ENCODE results near the gene RAD51.
"Not testable (repeated sequence)": the region's sequence is repeated elsewhere in the genome, so short reads cannot be mapped to it uniquely, and the experiment has no call there.

The RAD51 gene

DNA sequence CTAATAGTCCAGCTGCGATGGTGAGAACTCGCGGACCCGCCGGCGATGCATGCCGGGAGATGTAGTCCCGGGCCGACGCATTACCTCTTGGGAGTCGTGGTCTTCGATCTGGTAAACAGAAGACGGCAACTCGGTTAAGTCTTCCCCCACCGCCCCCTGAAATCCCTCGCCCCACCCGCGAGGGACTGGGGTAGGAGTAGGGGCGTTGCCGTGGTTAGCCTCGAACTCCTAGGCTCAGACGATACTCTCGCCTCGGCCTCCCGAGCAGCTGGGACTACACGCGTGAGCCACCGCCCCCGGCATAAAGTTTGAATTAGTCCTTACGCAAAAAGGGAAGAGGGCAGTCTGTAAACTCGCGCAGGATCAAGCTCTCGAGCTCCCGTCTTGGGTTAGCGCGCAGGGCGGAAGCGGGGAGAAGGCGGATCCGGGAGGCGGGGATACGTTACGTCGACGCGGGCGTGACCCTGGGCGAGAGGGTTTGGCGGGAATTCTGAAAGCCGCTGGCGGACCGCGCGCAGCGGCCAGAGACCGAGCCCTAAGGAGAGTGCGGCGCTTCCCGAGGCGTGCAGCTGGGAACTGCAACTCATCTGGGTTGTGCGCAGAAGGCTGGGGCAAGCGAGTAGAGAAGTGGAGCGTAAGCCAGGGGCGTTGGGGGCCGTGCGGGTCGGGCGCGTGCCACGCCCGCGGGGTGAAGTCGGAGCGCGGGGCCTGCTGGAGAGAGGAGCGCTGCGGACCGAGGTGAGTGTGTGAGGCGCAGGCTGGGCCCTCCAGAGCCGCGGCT is at the start of gene RAD51:
Gene RAD51 (plus strand): TSS at position 487 of the 781 bp plus-strand sequence. CDS start 3,585 bp downstream, outside the sequence.
- DNase-seq: peak in 54 of 56 donors; percentile 51 to 92 (median 83)

DNA sequence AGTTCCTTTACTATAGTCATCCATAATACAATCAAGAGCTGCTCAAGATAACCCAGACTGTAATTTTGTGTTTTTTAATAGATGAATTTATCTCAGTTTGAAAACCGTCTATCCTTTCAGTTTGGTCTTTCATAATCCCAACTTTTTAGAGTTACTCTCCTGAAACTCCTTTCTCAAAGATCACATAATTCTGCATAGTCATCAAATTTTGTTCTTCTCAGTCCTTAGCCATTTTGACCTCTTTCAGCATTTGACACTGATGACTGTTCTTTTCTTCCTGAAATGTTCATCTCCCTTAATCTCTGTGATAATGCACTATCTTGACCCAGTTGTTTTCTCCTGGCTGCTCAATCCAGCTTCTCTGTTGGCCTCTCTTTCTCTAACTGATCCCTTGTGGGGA is 47.5 kb upstream of the RAD51 start:
- DNase-seq: no peak

DNA sequence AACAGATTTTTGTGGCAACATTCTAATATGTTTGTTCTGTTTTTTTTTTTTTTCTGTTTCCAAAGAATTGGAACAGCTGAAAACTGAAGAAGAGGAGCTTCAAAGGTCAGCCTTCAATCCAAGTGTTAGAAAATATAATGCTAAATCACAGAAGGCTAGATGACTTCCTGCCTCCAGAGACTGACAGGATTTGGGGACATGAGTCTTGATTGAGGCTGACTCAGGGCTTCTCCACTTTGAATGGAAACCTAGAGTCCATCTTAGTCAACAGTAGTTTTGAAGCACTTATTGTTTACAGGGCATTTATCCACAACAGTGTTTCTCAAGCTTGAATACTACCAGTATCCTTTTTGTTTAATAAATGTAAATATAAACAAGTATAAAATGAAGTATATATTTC is 44.5 kb upstream of the RAD51 start:
- no peak for DNase-seq

DNA sequence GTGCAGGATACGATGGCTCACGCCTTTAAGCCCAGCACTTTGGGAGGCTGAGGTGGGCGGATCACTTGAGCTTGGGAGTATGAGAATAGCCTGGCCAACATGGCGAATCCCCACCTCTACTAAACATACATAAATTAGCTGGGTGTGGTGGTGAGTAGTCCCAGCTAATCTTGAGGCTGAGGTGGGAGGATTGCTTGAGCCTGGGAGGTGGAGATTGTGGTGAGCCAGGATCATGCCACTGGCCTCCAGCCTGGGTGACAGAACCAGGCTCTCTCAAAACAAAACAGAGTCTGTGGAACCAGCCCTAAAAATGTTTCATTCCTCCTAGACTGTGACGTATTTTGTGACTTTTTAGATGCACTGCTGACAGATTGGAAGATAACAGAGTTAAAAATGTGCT is 34.3 kb upstream of the RAD51 start:
- no peak for DNase-seq

DNA sequence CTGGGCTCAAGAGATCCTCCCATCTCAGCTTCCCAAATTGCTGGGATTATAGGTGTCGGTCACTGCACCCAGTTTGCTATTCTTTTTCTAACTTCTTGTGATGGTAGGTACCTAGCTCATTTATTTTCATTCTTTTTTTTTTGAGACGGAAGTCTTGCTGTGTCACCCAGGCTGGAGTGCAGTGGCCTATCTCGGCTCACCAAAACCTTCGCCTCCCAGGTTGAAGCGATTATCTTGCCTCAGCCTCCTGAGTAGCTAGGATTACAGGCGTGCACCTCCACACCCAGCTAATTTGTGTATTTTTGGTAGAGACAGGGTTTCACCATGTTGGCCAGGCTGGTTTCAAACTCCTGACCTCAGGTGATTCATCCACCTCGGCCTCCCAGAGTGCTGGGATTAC is 30.1 kb upstream of the RAD51 start:
- DNase-seq: no peak

DNA sequence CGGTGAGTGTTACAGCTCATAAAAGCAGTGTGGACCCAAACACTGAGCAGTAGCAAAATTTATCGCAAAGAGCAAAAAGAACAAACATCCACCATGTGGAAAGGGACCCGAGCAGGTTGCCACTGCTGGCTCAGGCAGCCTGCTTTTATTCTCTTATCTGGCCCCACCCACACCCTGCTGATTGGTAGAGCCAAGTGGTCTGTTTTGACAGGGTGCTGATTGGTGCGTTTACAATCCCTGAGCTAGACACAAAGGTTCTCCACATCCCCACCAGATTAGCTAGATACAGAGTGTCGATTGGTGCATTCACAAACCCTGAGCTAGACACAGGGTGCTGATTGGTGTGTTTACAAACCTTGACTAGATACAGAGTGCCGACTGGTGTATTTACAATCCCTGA is 18.7 kb upstream of the RAD51 start:
- not testable (repeated sequence) for DNase-seq

DNA sequence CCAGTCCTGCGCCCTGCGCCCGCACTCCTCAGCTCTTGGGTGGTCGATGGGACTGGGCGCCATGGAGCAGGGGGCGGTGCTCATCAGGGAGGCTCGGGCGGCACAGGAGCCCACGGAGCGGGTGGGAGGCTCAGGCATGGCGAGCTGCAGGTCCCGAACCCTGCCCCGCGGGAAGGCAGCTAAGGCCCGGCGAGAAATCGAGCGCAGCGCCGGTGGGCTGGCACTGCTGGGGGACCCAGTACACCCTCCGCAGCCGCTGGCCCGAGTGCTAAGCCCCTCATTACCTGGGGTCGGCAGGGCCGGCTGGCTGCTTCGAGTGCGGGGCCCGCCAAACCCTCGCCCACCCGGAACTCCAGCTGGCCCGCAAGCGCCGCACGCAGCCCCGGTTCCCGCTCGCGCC is 18.1 kb upstream of the RAD51 start:
- DNase-seq: not testable (repeated sequence)

DNA sequence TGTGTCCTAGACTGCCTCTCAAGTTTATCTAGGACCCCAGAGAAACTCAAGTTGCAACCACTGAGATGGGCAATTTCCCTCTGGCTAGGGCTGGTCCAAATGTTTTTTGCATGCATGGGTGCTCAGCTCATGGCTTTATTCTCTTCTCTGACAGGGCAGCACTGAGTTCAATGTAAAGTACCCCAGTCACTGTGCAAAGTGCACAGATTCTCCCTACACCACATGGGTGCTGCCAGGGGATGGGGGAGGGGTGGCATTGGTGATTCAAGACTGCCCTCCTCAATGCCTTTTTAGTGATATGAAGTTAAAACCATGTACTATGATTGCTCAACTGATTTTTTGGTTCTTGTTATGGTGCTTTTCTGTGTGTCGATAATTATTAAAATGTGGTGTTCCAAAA is 14.8 kb upstream of the RAD51 start:
- no peak for DNase-seq

DNA sequence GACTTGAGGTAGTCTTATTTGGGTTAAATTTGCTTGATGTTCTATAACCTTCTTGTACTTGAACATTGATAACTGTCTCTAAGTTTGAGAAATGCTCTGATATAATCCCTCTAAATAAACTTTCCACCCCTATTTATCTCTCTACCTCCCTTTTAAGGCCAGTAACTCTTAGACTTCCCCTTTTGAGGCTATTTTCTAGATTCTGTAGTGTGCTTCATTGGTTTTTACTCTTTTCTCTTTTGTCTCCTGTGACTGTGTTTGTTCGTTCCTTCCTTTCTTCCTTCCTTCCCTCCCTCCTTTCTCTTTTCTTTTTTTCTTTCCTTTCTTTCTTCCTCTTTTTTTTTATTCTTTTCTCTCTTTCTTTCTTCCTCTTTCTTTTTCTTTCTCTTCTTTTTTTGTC is 14.0 kb upstream of the RAD51 start:
- not testable (repeated sequence) for DNase-seq

DNA sequence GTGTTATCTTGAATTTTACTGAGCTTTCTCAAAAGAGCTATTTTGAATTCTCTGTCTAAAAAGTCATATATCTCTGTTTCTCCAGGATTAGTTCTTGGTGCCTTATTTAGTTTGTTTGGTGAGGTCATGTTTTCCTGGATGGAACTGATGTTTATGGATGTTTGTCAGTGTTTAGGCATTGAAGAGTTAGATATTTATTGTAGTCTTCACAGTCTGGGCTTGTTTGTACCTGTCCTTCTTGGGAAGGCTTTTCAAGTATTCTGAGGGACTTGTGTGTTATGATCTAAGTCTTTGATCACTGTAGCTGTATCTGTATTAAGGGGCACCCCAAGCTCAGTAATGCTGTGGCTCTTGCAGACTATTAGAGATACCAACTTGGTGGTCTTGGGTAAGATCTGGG is 10.6 kb upstream of the RAD51 start:
- DNase-seq: no peak

DNA sequence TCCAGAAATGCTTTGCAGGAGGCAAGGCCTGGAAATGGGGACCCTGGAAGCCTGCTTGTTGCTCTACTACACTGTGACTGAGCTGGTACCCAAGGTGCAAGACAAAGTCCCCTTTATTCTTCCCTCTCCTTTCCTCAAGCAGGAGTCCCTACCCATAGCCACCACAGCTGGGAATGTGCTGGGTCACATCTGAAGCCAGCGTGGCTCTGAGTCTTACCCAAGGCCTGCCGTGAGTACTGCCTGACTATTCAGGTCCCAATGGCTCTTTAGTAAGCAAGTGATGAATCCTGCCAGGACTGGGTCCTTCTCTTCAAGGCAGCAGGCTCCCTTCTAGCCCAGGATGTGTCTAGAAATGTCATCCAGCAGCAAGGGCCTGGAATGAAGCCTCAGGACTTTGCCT is 9.6 kb upstream of the RAD51 start:
- no peak for DNase-seq

DNA sequence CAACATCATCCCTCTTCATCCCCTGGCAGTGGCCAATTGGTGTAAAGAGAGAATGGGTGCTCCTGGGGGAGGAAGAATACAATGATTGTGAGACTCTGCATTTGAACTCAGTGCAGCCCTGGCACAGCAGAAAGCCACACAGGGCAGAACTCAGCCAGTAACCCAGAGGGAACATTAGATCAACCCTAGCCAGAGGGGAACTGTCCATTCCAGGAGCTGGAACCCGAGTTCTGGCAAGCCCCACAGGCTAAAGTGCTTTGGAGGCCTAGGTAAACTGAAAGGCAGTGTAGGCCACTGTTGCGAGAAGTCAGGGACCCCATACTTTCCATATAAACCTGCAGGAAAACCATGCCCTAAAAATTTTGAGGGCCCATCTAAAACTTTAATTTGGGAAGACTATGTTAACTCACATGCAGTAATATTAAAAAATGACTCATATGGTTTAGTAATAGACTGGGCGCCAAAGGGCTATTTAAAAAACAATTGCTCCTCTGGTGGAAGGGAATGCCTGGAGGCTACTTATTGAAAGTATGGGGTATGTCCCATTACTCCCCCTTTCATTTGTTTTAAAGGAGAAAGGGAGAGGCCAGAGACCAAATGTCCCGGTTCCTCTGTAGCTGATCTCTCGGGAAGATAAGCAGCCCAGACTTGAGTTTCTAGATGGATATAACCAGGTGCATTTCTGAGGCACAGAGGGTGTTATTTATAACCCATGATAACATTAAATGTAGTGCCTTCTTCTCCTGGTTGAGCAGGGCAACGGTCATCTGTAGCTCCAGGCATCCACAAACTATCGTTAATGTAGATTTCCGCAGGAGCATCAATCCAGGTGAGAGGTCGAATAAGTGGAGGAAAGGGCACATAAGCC is 5.8 kb upstream of the RAD51 start:
- DNase-seq: no peak

DNA sequence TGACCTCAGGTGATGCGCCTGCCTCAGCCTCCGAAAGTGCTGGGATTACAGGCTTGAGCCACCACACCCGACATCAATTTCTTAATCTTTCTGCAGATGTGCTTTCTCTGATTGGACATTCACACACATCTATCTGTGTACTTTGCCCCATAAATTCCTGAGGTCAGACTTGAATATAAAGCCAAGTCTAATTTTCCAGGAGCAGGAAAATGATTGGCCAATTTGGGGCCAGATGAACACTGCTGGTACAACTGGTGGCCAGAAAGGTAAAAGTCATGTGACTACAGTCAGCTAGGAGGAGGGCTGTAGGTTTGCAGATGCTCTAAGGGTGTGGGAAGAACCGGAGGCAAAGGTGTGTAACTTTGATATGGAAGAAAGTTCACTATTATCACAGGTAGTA is 3.2 kb upstream of the RAD51 start:
- DNase-seq: no peak

DNA sequence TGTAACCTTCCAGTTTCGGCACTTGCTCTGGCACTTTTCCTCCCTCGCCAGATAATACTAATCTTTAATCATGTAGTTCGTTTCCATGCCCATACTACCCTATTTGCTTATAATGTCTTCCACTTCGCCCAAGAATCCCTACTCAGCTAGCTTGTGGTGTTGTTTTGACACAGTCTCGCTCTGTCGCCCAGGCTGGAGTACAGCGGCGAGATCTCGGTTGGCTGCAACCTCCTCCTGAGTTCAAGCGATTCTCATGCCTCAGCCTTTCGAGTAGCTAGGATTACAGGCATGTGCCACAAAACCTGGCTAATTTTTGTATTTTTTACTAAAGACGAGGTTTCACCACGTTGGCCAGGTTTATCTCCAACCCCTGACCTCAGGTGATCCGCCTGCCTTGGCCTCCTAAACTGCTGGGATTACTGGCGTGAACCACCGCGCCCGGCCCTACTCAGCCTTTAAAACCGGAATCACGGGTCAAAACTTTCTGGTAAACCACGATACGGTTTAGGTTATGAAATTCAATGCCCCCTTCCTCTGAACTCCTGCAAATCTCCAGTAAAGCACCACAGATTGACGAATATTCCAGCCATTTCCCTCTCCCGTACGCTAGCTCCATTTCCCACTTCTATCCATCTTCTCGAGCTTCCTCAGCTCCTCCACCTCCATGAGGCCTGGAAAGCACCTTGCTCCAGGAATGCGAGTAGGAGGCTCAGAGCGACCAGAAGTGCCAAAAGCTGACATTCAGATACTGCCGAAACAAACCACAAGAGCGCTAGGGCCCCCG is 878 bp upstream of the RAD51 start:
- DNase-seq: no peak

DNA sequence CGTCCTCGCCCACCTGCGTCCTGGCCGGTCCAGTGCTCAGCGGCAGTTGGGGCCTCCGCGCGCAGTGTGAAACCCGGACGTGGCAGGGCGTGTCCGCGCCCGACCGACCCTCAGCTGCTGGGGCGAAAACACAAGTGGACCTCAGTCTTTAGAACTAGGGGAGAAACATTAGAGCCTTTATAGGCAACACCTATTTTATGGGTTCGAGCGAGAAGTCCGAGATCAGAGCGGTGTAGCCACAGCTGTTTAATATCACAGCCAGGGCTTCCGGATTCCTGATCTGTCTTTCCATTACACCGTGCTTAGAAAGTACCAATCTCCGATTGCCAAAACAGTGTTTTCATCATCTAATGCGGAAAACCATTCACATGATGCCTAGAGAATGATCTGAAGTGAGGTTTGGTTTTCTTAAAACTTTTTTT is 506 bp downstream of the RAD51 start:
- DNase-seq: no peak

DNA sequence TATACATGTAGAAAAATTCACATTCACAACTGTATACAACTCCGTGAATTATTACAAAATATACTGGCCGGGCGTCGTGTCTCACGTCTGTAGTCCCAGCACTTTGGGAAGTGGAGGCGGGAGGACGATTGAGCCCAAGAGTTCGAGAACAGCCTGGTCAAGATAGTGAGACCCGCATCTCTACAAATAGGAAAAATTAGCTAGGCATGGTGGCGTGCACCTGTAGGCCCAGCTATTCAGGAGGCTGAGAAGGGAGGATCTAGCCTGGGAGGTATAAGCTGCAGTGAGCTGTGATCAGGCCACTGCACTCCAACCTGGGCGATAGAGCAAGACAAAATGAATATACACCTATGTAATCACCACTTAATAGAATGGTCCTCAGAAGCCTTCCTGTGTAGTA is 1.3 kb downstream of the RAD51 start:
- DNase-seq: no peak

DNA sequence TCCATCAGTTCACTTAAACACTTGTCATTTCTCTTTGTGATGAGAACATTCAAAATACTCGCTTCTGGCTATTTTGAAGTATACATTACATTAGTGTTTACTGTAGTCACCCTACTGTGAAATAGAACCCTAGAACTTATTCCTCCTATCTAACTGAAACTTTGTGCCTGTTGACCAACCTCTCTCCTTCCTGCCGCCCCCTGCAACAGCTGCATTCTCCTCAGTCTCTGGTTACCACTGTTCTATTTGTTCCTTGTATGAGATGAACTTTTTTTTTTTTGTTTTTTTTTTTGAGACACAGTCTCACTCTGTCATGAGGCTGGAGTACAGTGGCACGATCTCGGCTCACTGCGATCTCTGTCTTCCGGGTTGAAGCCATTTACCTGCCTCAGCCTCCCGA is 2.9 kb downstream of the RAD51 start:
- no peak for DNase-seq

DNA sequence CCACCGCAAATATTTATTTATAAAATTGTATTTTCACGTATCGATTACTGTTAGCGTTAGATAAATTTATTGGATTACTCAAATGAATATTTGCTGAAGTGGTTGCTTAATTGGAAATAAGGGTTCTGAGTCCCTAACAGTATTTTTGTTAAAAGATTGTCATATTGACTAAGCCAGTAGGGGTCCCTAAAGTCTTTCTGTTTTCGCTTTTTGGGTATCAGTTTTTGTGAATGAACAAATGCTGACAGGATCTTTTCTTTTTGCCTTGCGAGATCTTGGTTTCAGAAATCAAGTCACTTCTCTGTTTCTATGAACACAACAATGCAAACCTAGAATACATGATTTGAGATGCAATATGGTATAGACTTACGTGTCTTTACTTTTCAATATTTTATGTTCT is 7.1 kb downstream of the RAD51 start:
- peak in 1 of 56 donors; percentile 7 for DNase-seq

DNA sequence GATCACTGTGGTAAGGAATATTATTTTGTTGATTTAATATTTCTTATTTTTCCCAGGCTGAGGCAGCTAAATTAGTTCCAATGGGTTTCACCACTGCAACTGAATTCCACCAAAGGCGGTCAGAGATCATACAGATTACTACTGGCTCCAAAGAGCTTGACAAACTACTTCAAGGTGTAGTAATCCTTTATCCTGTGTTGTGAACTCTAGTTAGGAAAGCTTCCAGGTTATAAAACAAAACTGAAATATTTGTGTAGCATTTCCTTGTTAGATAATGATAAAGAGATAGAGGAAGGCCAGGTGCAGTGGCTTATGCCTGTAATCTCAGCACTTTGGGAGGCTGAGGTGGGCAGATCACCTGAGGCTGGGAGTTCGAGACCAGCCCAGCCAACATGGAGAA is 11.1 kb downstream of the RAD51 start:
- no peak for DNase-seq

DNA sequence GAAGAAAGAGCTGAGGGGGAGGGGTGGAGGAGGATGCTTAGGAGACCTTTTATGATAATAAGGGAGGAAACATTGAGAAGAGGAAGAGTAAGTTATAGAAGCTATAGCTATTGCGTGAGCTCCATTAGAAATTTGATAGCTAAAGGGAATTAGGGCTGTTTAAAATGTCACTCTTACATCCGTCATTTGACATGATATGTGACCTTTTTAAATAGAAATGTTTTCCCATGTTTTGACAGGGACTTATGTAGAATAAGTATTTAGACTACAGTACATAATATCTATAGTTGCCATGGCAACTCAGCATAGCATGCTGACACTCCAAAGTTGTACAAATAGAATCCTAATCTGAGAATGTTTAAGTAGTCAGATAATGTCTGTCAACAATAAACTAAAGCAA is 19.2 kb downstream of the RAD51 start:
- no peak for DNase-seq

DNA sequence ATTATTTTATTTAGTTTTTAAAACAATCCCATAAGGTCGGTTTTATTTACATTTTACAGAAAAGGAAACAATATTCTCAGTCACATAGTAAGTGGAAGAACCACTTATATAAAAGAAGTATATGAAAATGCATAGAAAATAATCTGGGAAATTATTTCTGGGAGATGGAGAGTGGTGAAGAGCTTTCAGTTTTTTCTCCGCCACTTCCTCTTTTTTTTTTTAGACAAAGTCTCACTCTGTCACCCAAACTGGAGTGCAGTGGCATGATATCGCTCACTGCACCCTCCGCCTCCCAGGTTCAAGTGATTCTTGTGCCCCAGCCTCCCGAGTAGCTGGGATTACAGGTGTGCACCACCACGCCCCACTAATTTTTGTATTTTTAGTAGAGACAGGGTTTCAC is 21.2 kb downstream of the RAD51 start:
- no peak for DNase-seq

DNA sequence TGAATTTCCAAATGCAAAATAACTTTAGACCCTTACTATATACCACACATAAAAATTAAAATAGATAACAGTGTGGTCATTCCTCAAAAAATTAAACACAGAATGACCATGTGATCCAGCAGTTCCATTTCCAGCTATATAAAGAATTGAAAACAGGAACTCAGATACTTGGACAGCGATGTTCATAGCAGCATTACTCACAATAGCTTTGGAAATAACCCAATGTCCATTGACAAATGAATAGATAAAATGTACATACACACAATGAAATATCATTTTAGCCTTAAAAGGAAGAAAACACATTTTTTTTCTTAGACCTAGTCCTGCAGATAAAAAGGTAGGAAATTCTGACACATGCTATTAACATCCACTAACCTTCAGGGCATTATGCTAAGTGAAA is 26.7 kb downstream of the RAD51 start:
- no peak for DNase-seq
